DMS153 treated with DMSO at 0.1 percent for 48 hours (cell line): Measurements from ENCODE around the gene KRT85.
"Not testable (repeated sequence)": the region's sequence is repeated elsewhere in the genome, so short reads cannot be mapped to it uniquely, and the experiment has no call there.

Experiments
- DNase-seq: peaks from one replicate; lab custom pipeline; 2025; ENCODE audit not compliant: unreplicated experiment; lab: John Stamatoyannopoulos, UW

KRT85 gene

DNA sequence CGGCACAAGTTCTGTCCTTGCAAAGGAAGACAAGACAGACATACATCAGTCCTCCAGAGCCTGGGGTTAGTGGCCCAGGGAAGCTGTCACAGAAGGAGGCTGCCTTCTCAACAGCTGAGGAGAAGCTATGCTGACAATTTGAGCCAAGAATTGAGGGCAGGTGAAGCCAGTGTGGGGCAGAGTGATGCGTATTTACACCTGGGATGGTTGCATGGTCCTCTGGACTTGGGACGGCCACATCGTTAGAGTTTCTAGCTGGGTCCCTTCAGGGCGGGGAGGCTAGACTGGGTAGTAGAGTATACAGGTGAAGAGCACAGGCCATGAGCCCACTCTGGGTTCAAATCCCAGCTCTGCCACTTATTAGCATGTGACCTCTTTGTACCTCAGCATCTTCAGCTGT, 16.5 kb downstream of the KRT85 start:
- DNase-seq, result no peak

DNA sequence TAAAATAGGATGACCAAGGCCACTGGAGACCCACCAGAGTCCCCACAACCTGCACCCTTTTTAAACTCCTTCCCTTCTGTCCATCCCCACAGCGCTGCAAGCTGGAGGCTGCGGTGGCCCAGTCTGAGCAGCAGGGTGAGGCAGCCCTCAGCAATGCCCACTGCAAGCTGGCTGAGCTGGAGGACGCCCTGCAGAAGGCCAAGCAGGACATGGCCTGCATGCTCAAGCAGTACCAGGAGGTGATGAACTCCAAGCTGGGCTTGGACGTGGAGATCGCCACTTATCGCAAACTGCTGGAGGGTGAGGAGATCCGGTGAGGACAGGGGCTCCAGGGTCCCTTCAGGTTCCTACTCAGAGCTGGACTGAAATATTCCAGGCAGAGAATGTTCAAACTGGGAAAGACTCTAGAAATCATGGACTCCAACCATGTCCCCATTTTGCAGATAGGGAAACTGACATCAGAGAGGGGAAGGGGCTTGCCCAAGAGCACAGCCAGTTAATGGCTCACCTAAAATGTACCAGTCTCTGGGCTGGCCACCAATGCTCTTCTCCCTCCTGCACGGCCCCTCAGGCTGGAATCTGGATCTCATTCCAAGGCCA, 17.2 kb downstream of the KRT85 start:
- no peak for DNase-seq

DNA sequence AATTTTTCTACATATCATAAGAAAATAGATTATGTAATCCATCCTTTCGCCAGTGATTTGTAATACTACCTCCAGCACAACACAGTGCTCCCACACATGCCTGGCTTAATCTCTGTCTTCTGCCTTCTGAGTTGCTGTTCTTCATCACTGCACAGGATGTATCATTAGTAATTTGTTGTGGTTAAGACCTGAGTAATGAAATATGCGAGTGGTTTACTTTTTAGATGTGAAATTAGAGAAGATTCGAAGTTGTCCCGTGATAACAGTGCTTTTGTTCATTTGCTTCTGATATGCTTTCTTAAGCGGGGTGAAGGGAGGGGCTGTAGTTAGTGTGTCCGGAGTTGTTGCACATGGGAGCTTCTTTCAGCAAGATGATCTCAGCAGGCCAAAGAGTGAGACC, 18.1 kb downstream of the KRT85 start:
- DNase-seq, result no peak

DNA sequence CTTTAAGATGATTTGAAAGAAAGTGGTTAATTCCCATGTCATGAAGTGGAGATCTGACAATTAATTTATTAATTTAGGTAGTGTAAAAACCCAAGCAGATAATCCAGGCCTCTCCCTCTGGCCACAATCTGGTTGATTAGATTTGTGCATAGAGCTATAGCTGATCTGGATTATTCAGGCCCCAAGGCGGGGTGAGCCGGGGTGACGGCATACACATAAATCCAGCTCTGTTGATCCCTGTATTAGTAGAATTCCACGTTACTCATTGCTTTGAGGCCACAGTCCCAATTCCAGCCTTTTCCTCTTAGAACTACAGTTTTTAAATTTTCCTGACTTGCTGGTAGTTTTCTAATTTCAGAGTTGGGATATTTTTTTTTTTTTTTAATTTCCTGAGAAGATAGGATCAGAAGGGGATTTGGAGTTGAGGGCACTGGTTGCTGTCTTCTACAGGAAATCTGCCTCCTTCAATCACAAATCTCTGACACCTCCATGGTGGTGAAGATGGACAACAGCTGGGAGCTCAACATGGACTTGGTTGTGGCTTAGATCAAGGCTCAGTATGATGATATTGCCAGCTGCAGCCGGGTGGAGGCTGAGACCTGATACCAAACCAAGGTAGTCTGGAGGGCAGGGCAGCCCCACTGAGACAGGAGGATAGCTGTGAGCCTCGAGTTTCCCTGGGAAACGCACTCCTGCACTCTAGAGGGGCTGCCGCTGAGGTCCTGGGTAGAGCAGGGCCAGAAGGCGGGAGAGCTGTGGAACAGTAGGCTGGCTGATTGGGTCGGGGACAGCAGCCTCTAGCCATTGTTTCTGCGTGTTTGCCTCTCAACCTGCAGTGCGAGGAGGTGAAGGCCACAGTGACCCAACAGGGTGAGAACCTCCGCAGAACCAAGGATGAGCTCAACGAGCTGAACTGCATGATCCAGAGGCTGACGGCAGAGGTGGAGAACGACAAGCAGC, 19.4 kb downstream of the KRT85 start:
- DNase-seq, result no peak

DNA sequence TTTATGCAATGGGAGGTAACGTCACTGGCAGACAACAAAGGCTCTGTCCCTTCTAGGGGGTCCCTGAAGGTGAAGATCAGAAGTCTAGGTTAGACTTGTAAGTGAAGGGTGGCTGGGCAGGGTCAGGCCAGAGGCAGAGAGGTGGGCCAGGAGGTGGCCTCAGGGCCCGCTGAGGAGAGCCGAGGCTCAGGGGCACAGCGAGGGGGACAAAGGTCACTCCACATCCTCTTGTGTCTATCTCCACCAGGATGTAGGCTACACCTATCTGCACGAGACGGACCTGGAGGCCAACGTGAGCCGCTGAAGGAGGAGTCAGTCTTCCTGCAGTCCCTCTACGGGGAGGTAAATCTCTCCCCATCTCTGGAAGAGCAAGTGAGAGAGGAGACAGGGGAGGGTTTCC, 20.3 kb downstream of the KRT85 start:
- DNase-seq, result no peak

DNA sequence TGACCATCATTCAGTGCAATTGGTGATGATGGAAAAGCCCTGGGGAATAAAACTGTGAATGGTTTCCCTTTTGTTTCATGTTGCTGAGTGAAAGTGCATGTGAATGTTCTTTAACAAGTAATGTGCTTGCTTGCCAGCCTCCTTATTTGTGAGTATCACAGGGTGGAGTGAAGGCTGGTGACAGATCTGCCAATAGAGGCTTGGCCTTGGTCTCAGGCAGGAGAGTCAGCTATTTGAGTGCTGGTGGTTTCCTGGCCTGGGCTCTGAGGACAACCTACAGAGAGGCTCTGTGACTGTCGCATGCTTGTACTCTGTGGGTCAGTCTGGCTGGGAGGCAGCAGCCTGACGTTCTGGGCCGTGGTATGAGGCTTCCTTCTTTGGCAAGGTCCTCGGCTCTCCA, 20.7 kb downstream of the KRT85 start:
- DNase-seq, result no peak

DNA sequence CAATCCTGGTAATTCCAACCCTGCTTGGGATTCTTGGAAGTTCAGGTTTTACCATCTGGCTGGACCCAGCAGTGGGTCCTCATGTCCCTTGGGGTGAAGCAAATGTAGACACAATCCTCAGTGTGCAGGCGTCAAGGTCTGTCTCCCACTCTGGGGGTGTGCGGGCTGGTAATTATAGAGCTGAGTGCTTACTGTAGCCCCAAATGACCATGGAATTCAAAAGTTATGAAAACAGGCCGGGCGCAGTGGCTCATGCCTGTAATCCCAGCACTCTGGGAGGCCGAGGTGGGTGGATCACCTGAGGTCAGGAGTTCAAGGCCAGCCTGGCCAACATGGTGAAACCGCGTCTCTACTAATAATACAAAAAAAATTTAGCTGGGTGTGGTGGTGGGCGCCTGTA, 22.2 kb downstream of the KRT85 start:
- not testable (repeated sequence) for DNase-seq

DNA sequence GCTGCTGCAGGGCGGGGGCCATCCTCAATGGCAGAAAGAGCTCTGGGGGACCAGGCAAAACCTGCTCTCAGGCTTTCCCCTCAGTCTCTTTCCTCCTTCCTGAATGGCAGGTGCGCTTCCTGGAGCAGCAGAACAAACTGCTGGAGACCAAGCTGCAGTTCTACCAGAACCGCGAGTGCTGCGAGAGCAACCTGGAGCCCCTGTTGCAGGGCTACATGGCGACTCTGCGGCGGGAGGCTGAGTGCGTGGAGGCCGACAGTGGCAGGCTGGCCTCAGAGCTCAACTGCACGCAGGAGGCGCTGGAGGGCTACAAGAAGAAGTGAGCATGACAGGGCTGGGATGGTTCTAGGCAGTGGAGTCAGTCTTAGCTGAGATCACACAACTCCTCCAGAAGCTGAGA, 23.2 kb downstream of the KRT85 start:
- DNase-seq, result no peak

DNA sequence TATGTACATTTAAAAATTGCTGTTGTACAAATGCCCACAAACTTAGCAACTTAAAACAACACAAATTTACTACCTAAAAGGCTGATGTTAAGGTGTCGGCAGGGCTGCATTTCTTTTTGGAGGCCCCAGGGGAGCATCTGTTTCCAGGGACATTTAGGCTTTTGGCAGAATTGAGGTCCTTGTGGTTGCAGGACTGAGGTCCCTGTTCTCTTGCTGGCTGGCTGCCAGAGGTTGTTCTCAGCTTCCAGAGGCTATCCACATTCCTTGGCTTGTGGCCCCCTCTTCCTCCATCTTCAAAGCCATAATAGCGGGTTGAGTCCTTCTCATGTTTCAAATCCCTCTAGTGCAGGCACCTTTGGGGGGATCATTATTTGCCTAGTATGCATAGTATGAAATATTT, 23.7 kb downstream of the KRT85 start:
- DNase-seq, result no peak

DNA sequence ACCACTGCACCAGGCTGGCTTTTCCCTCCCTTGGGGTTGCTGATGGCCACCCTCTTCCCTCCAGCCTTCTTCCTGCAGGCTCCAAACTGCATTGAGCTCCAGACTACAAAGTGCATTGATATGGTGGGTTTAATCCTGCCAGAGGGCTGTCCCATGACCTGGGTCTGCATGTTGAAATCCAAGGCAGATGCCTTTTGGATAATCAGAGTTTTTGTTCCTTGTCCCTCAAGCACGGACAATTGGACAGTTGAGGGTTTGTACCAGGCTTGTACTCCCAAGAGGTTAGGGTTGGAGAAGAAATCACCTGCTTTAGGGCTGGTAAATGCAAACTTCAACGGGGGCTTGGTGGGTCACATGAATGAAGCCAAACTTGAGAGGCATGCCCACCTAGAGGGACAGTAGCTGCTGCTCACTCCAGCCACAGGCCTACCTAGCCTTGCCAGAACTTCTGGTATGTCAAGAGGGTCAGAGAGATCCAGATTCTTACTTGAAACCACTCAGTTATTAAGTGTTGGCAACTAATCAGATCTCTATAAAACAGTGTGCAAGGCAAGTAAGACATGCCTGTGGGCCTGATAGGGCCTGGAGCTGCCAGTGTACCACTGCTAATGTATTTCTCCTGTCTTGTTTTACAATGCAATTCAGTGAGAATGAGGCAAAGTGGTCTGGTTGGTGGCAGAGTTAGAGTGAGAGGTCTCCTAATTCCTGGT, 24.3 kb downstream of the KRT85 start:
- DNase-seq, result no peak

DNA sequence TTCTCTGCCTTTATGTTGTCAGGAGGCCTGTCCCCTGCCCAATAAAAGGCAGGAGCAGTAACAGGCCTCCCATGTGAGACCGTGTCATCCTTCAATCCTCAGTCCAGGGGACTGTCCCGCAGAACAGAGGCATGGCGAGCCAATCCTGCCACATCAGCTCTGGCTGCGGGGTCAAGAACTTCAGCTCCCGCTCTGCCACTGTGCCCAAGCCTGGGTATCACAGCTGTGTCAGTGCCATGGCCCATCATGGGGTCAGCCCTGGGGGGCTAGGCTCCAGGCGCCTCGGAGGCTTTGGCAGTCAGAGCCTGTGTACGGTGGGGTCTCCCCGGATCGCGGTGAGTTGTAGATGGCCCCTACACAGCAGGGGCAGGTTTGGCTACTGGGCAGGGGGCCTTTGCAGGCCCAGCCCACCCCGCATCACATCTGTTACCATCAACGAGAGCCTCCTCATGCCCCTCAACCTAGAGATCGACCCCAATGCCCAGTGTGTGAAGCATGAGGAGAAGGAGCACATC, 26.2 kb downstream of the KRT85 start:
- DNase-seq, result no peak

DNA sequence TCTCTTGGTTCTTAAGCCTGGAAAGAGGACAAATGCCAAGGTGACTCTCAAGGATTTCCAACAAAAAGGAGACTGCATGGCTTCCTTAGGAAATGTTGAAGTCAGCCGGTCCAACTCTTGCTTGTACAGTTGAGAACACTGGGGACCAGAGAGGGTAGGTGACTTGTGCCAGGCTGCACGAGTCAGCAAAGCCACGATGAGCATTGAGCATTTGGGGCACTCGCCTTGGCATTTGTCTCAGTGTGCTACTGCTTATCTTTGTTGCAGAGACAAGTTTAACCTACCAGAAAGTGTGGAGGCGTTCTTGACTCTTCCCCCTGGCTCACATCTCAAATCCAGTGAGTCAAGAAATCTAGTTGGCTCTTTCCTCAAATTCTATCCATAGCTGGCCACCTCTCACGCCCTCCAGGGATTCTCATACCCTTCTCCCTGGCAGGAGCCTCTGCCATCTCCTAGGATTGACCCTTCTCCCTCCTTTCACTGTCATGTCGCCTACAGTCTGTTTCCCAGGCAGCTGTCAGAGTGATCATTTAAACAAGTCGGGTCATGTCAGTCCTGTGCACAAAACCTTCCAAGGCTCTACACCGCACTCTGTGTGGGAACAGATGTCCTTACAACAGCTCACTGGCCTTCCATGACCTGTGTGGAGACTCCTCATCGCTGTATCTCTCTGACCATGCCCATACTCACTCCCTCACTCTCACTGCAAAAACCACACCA, 28.9 kb downstream of the KRT85 start:
- DNase-seq, result no peak

DNA sequence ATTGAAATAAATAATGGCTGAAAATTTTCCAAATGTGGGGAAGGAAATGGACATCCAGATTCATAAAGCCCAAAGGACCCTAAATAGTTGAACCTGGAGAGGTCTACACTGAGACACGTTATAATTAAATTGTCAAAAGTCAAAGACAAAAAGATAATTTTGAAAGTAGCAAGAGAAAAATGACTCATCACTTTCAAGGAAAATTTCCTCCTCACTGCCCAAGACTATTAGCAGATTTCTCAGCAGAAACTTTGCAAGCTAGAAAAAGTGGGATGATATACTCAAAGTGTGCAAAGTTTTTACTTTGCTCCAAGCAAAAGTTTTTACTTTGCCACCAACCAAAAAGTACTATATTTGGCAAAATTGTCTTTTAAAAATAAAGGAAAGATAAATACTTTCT, 30.2 kb downstream of the KRT85 start:
- no peak for DNase-seq

DNA sequence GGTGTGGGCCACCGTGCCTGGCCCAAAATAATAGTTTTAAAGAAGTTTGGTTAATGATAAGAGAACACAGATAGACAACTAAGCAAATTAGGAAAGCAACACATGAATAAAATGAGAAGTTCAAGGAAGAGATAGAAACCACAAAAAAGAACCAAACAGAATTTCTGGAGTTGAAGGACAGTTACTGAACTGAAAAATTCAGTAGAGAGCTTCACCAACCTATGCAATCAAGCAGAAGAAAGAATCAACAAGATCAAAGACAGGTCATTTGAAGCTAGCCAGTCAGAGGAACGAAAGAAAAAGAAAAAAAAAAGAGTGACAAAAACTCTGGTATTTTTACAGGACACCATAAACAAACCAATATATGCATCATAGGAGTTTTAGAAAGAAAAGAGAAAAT, 30.6 kb downstream of the KRT85 start:
- no peak for DNase-seq

DNA sequence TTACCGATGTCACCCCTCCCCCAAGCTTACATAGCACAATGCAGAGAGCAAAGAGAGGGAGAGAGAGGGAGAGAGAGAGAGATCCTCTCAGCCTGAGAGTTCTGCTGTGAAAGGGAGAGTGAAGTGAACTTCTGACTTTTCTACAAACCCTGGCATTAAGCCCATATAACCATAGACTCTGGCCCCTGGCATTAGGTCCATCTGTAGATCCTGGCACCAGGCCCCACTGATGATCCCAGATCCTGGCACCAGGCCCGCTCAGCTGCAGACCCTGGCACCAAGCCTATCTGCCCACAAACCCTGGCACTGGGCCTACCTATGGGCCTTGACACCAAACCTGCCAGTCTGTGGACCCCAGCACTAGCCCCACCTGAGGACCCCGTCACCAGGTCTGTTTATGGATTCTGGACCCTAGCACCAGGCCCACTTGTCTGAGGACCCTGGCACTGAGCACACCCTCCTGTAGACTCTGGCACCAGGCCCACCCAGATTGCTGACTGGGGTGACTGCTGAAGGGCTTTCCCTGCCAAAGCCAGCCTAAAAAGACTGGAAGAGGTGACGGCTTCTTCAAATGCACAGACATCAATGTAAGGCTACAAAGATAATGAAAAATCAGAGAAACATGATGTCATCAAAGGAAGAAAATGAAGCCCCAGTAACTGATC, 31.6 kb downstream of the KRT85 start:
- peak; percentile 41 for DNase-seq

DNA sequence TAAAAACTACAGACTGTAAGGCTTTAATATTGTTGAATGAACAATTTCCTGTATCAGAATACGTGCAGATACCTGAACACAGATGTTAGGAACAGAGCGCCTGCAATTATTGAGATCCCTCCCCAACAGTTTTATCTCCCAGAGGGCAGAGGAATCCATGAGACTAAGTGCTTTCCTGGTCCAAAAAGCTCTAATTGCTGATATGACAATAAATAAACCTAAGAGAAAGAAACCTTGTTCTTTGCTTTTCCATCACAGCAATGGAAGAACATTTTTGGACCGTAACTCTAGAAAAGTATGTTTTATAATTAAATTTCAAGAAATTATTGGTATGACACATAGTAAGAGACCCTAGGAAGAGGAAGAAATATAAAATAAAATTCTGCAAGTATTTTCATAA, 33.1 kb downstream of the KRT85 start:
- no peak for DNase-seq

DNA sequence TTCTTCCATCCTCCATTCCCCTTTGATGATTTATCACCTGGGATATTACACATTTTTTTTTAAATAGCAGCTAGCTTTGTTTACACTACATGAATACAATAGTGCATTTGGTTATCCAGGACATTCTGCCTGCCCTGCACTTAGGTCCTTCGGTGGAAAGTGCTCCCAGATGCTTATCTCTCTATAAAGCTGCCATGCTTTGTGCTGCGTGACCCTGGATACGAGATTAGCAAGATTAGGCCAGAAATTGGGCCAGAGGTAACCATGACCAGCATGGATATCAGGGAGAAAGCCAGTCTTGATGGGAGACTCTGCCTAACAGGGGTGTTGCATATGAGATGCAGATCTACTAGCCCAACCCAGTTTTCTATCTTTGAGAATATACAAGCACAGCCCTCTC, 34.0 kb downstream of the KRT85 start:
- DNase-seq, result peak; percentile 49

DNA sequence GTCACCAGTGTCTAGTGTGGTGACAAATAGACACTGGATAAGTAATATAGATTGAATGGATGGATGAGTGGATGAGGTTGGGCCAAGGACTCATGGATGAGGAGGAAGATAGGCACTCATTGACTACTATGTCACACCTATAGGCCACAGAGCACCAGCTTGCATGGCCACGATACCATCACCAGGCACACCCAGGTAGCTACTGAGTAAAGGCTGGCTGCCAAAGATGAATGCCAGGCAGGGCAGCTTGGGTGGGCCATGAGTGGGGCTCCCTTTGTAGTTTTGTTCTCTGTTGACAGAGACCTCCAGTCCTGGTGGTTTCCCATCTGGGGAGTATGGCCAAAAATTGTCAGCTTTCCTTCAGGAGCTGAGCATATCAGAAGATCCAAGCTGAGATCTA, 34.9 kb downstream of the KRT85 start:
- DNase-seq, result no peak

DNA sequence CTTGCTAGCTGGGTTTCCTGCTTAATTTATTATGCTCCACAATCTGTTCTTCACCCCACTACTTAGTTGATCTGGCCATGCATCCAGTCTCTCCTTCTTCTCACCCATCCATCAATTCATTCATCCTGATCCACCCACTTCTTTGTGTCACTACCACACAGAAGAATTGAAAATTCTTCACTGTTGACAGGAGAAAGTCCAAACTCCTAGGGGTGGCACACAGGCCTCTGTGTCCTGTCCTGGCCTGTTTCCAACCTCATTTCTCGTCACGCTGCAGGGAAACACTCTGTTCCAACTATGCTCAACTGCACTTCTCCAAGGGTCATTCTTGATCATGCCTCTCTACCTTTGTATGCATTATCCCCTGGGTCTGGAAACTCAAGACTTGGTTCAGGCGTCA, 35.4 kb downstream of the KRT85 start:
- DNase-seq, result no peak

DNA sequence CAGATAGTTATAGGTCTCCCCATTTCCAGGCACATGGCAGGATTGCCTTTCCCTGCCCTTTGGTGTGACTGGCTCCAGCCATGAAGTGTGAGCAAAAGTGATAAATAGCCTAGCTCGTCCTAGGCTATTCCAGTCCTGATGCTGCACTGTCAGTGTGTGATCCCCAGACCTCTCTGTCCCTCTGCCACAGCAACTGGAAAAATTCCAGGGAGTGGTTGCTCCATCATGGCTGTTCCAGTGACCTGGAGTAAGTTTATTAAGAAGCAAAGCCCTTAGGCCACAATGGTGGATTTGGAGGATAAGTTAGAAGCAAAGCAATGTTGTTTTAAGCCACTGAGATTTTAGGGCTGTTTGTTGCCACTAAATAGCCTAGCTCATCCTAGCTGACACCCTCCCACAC, 36.2 kb downstream of the KRT85 start:
- DNase-seq, result no peak
